ENCODE measurements around the gene P2RY10. TPM values are rescaled to one million over a fixed set of nuclear protein-coding genes. Genes with fewer than 3 reads are reported as not detected.
A peak's percentile ranks its signal among the peaks of the same experiment; 100 is the strongest.

P2RY10 gene
- total RNA-seq, 1 donor from 2014 or later, result not detected

- no peaks in the 10 kb centered on the region for H3K27me3 ChIP-seq (ENCODE audit: insufficient read depth, low read length)
- H3K4me3 Mint-ChIP-seq (ENCODE audit: unreplicated experiment), result no peak overlapping the region
- no peak overlapping the region for H3K27ac Mint-ChIP-seq (ENCODE audit: unreplicated experiment)
- no peaks in the 10 kb centered on the region for H3K4me1 Mint-ChIP-seq (ENCODE audit: low read depth, unreplicated experiment)
- no peak overlapping the region for H3K4me2 ChIP-seq (ENCODE audit: low read length)
- TF ChIP-seq CTCF (IDR thresholded peaks at IDR 0.05; ENCODE audit: insufficient read depth, low read depth, low read length), result no peak
- no peak for TF ChIP-seq EZH2 (IDR thresholded peaks at IDR 0.05; ENCODE audit: insufficient read depth, low read length)
- no peaks in the 10 kb centered on the region for H3K36me3 Mint-ChIP-seq (ENCODE audit: low read depth, unreplicated experiment)
- H3K27me3 Mint-ChIP-seq (ENCODE audit: low read depth, unreplicated experiment), result no peaks in the 10 kb centered on the region
- no peaks in the 10 kb centered on the region for H3K79me2 ChIP-seq (ENCODE audit: insufficient read depth, low read length)
- H3K4me1 ChIP-seq (ENCODE audit: insufficient read depth, low read length), result no peaks in the 10 kb centered on the region
- FAIRE-seq (no peak), DNase-seq (ENCODE audit: low read depth) (no peak)
- no peak overlapping the region for H2AFZ ChIP-seq (ENCODE audit: low read depth, low read length)
- peaks cover 11% of the 10 kb centered on the region for H3K9me3 Mint-ChIP-seq (ENCODE audit: unreplicated experiment)
- H3K36me3 ChIP-seq (ENCODE audit: insufficient read depth, low read length), result no peaks in the 10 kb centered on the region
- no peaks in the 10 kb centered on the region for H4K20me1 ChIP-seq (ENCODE audit: insufficient read depth, low read length)
- H3K4me3 ChIP-seq (ENCODE audit: insufficient read depth, low read depth, low read length), result no peak overlapping the region
- H3K27ac ChIP-seq (ENCODE audit: low read depth, low read length), result no peak overlapping the region
- H3K9me3 ChIP-seq (ENCODE audit: insufficient read depth, low read depth, low read length), result no peaks in the 10 kb centered on the region
- H3K9ac ChIP-seq (ENCODE audit: low read length), result no peak overlapping the region
Measured at GRCh38 chrX:78964598-78964997, 19.4 kb downstream of the P2RY10 start.

- TF ChIP-seq EZH2 (IDR thresholded peaks at IDR 0.05; ENCODE audit: insufficient read depth, low read length) (no peak), CTCF (IDR thresholded peaks at IDR 0.05; ENCODE audit: insufficient read depth, low read depth, low read length) (no peak)
- Mint-ChIP-seq H3K4me1 (ENCODE audit: low read depth, unreplicated experiment) (peaks cover 7% of the 10 kb centered on the region), H3K27me3 (ENCODE audit: low read depth, unreplicated experiment) (no peaks in the 10 kb centered on the region), H3K4me3 (ENCODE audit: unreplicated experiment) (no peak overlapping the region), H3K36me3 (ENCODE audit: low read depth, unreplicated experiment) (no peaks in the 10 kb centered on the region), H3K9me3 (ENCODE audit: unreplicated experiment) (no peaks in the 10 kb centered on the region), H3K27ac (ENCODE audit: unreplicated experiment) (peak overlapping the region; percentile 72)
- FAIRE-seq, result peak; percentile 87
- H3K9ac ChIP-seq (ENCODE audit: low read length), result no peak overlapping the region
- no peak for DNase-seq (ENCODE audit: low read depth)
- H3K9me3 ChIP-seq (ENCODE audit: insufficient read depth, low read depth, low read length), result no peaks in the 10 kb centered on the region
- H3K27ac ChIP-seq (ENCODE audit: low read depth, low read length), result no peak overlapping the region
- H3K27me3 ChIP-seq (ENCODE audit: insufficient read depth, low read length), result no peaks in the 10 kb centered on the region
- no peaks in the 10 kb centered on the region for H3K36me3 ChIP-seq (ENCODE audit: insufficient read depth, low read length)
- H3K4me2 ChIP-seq (ENCODE audit: low read length), result no peak overlapping the region
- H3K79me2 ChIP-seq (ENCODE audit: insufficient read depth, low read length), result no peaks in the 10 kb centered on the region
- no peaks in the 10 kb centered on the region for H3K4me1 ChIP-seq (ENCODE audit: insufficient read depth, low read length)
- H3K4me3 ChIP-seq (ENCODE audit: insufficient read depth, low read depth, low read length), result no peak overlapping the region
- no peaks in the 10 kb centered on the region for H4K20me1 ChIP-seq (ENCODE audit: insufficient read depth, low read length)
- H2AFZ ChIP-seq (ENCODE audit: low read depth, low read length), result no peak overlapping the region
Measured at GRCh38 chrX:78979789-78980464, 34.7 kb downstream of the P2RY10 start.

- no peaks in the 10 kb centered on the region for H3K36me3 Mint-ChIP-seq (ENCODE audit: low read depth, unreplicated experiment)
- peak; percentile 66 for FAIRE-seq
Measured at GRCh38 chrX:78989349-78989748, 44.2 kb downstream of the P2RY10 start.

More at GRCh38 chrX:78989349-78989748, 44.2 kb downstream of the P2RY10 start:
- no peak for DNase-seq (ENCODE audit: low read depth)
- Histone ChIP-seq H3K4me1 (ENCODE audit: insufficient read depth, low read length) (no peaks in the 10 kb centered on the region), H2AFZ (ENCODE audit: low read depth, low read length) (no peak overlapping the region), H3K9ac (ENCODE audit: low read length) (no peak overlapping the region), H3K9me3 (ENCODE audit: insufficient read depth, low read depth, low read length) (no peaks in the 10 kb centered on the region), H3K27me3 (ENCODE audit: insufficient read depth, low read length) (no peaks in the 10 kb centered on the region), H3K4me3 (ENCODE audit: insufficient read depth, low read depth, low read length) (no peak overlapping the region), H3K36me3 (ENCODE audit: insufficient read depth, low read length) (no peaks in the 10 kb centered on the region), H3K79me2 (ENCODE audit: insufficient read depth, low read length) (no peaks in the 10 kb centered on the region), H3K4me2 (ENCODE audit: low read length) (no peak overlapping the region), H4K20me1 (ENCODE audit: insufficient read depth, low read length) (no peaks in the 10 kb centered on the region), H3K27ac (ENCODE audit: low read depth, low read length) (no peak overlapping the region)
- no peaks in the 10 kb centered on the region for H3K9me3 Mint-ChIP-seq (ENCODE audit: unreplicated experiment)
- no peaks in the 10 kb centered on the region for H3K27me3 Mint-ChIP-seq (ENCODE audit: low read depth, unreplicated experiment)
- H3K27ac Mint-ChIP-seq (ENCODE audit: unreplicated experiment), result no peak overlapping the region
- no peak overlapping the region for H3K4me3 Mint-ChIP-seq (ENCODE audit: unreplicated experiment)
- TF ChIP-seq CTCF (IDR thresholded peaks at IDR 0.05; ENCODE audit: insufficient read depth, low read depth, low read length), result no peak
- no peak for TF ChIP-seq EZH2 (IDR thresholded peaks at IDR 0.05; ENCODE audit: insufficient read depth, low read length)
- no peaks in the 10 kb centered on the region for H3K4me1 Mint-ChIP-seq (ENCODE audit: low read depth, unreplicated experiment)

Data from astrocyte (in vitro differentiated cells and primary cell).